HEK293 (cell line): ENCODE data around the gene CLASP2.

ENCODE experiments used
- CTCF ChIA-PET: fragments of 350-600 bp; formaldehyde crosslinking; extraction: SDS; loops from one replicate; lab custom pipeline; 2021; ENCODE audit warnings: antibody characterized with exemption; lab: Yijun Ruan, JAX
- POLR2A ChIA-PET: fragments of 300-600 bp; formaldehyde crosslinking; extraction: SDS; loops from one replicate; lab custom pipeline; 2020; ENCODE audit warnings: antibody characterized with exemption, inconsistent platforms; lab: Yijun Ruan, JAX
- H3K27ac ChIP-seq: fragments of 200-500 bp; sonication (Bioruptor generic); 2 replicates; pipeline ENCODE4 v1.5.1; 2014; ENCODE audit warnings: low read depth, low read length, control low read depth, inconsistent platforms; ENCODE audit errors: extremely low read depth
- H3K36me3 ChIP-seq, 2 experiments: fragments of 200-500 bp in 1 of 2; sonication (Bioruptor generic) in 1 of 2; 1 replicate in 1 of 2; 2 replicates in 1 of 2; pipeline ENCODE4 v1.5.1; 2014 to 2017; ENCODE audit warnings: inconsistent platforms in 2 of 2, low read length in 2 of 2; ENCODE audit not compliant: control insufficient read depth in 2 of 2, insufficient read depth in 1 of 2
- H3K4me1 ChIP-seq: fragments of 200-500 bp; sonication (Bioruptor generic); 2 replicates; pipeline ENCODE4 v1.5.1; 2014; ENCODE audit warnings: mild to moderate bottlenecking, low read length, inconsistent platforms; ENCODE audit not compliant: control insufficient read depth, insufficient read depth
- H3K4me3 ChIP-seq: 2 replicates; pipeline ENCODE4 v1.5.1; 2011; ENCODE audit warnings: low read depth, mild to moderate bottlenecking, control low read depth, low read length, moderate library complexity
- H3K9me3 ChIP-seq: fragments of 200-500 bp; sonication (Bioruptor generic); 2 replicates; pipeline ENCODE4 v1.5.1; 2014; ENCODE audit warnings: low read depth, low read length, inconsistent platforms; ENCODE audit not compliant: control insufficient read depth, insufficient read depth
- ATF2 ChIP-seq: fragments of 450-650 bp; formaldehyde crosslinking; IDR thresholded peaks from 2 replicates; pipeline ENCODE4 v1.5.1; 2016; ENCODE audit warnings: missing biosample characterization, missing genetic modification characterization, low read depth
- GLIS1 ChIP-seq: fragments of 450-650 bp; formaldehyde crosslinking; IDR thresholded peaks from 2 replicates; pipeline ENCODE4 v1.5.1; 2016; ENCODE audit warnings: missing biosample characterization, missing genetic modification characterization
- KLF16 ChIP-seq: fragments of 450-650 bp; formaldehyde crosslinking; IDR thresholded peaks from 2 replicates; pipeline ENCODE4 v1.5.1; 2017; ENCODE audit warnings: missing biosample characterization, missing genetic modification characterization
- PATZ1 ChIP-seq: fragments of 450-650 bp; formaldehyde crosslinking; IDR thresholded peaks from 2 replicates; pipeline ENCODE4 v1.5.1; 2016; ENCODE audit warnings: missing biosample characterization, missing genetic modification characterization
- TCF7L2 ChIP-seq: IDR thresholded peaks from 2 replicates; pipeline ENCODE4 v1.6.1; 2011; ENCODE audit warnings: low read depth, mild to moderate bottlenecking, inconsistent platforms, low read length, moderate library complexity, borderline replicate concordance
- ZBTB17 ChIP-seq: fragments of 450-650 bp; formaldehyde crosslinking; IDR thresholded peaks from 2 replicates; pipeline ENCODE4 v1.5.1; 2016; ENCODE audit warnings: missing biosample characterization, missing genetic modification characterization
- ZFHX2 ChIP-seq: fragments of 450-650 bp; formaldehyde crosslinking; conservative IDR thresholded peaks from 2 replicates; pipeline ENCODE4 v1.5.1; 2016; ENCODE audit warnings: missing biosample characterization, missing genetic modification characterization
- ZNF10 ChIP-seq: fragments of 450-650 bp; formaldehyde crosslinking; IDR thresholded peaks from 2 replicates; pipeline ENCODE4 v1.5.1; 2017; ENCODE audit warnings: missing biosample characterization, missing genetic modification characterization
- ZNF48 ChIP-seq: fragments of 450-650 bp; formaldehyde crosslinking; IDR thresholded peaks from 2 replicates; pipeline ENCODE4 v1.5.1; 2016; ENCODE audit warnings: missing biosample characterization, missing genetic modification characterization
- ZNF518A ChIP-seq: fragments of 450-650 bp; formaldehyde crosslinking; conservative IDR thresholded peaks from 2 replicates; pipeline ENCODE4 v1.5.1; 2016; ENCODE audit warnings: low read depth, missing biosample characterization, missing genetic modification characterization
- ZNF521 ChIP-seq: fragments of 450-650 bp; formaldehyde crosslinking; IDR thresholded peaks from 2 replicates; pipeline ENCODE4 v1.5.1; 2017; ENCODE audit warnings: missing biosample characterization, mild to moderate bottlenecking, missing genetic modification characterization
- ZNF544 ChIP-seq: fragments of 450-650 bp; formaldehyde crosslinking; IDR thresholded peaks from 2 replicates; pipeline ENCODE4 v1.5.0; 2017; ENCODE audit warnings: missing biosample characterization, missing genetic modification characterization
- ZNF548 ChIP-seq: fragments of 450-650 bp; formaldehyde crosslinking; IDR thresholded peaks from 2 replicates; pipeline ENCODE4 v1.5.1; 2016; ENCODE audit warnings: missing biosample characterization, missing genetic modification characterization
- ZNF600 ChIP-seq: fragments of 450-650 bp; formaldehyde crosslinking; IDR thresholded peaks from 2 replicates; pipeline ENCODE4 v1.5.1; 2016; ENCODE audit warnings: missing biosample characterization, missing genetic modification characterization
- ZNF670 ChIP-seq: fragments of 450-650 bp; formaldehyde crosslinking; IDR thresholded peaks from 2 replicates; pipeline ENCODE4 v1.5.1; 2016; ENCODE audit warnings: missing biosample characterization, missing genetic modification characterization, low read depth
- ZNF785 ChIP-seq: fragments of 450-650 bp; formaldehyde crosslinking; IDR thresholded peaks from 2 replicates; pipeline ENCODE4 v1.5.1; 2016; ENCODE audit warnings: missing biosample characterization, missing genetic modification characterization
- ZSCAN30 ChIP-seq: fragments of 450-650 bp; IDR thresholded peaks from 2 replicates; pipeline ENCODE4 v1.5.1; 2018; ENCODE audit warnings: missing biosample characterization, mild to moderate bottlenecking, missing genetic modification characterization, moderate library complexity

CLASP2 gene

GRCh38 chr3:33645060-33645647 lies 72.9 kb downstream of the CLASP2 start:
- ChIA-PET CTCF (interaction anchor here (0.7 to 1.5 kb wide), 3 partner anchors 9 to 142 kb away, joined by 3 to 8 read pairs (median 5); no protein-coding TSS in a partner anchor), POLR2A (interaction anchor here (2.5 kb wide), 1 partner anchor 14 kb away, joined by 16 read pairs; no protein-coding TSS in a partner anchor)
- TF ChIP-seq ZFHX2 (tag by site-specific recombination), result no peak
- TF ChIP-seq ATF2 (tag by site-specific recombination), result peak; percentile 88
- H3K9me3 ChIP-seq, result no peaks in the 10 kb centered on the region
- peak overlapping the region; percentile 57 for H3K4me3 ChIP-seq
- no peak overlapping the region for H3K27ac ChIP-seq
- no peaks in the 10 kb centered on the region for H3K4me1 ChIP-seq
- H3K36me3 ChIP-seq, result no peaks in the 10 kb centered on the region

GRCh38 chr3:33644582-33644981 lies 73.5 kb downstream of the CLASP2 start:
- POLR2A ChIA-PET, result interaction anchor here (0.6 to 2.5 kb wide), 2 partner anchors 14 to 106 kb away, joined by 6 to 16 read pairs; no protein-coding TSS in a partner anchor
- no peak overlapping the region for H3K27ac ChIP-seq
- CTCF ChIA-PET, result interaction anchor here (1.4 to 1.5 kb wide), 2 partner anchors 8 to 143 kb away, joined by 5 to 8 read pairs; no protein-coding TSS in a partner anchor
- TF ChIP-seq ZSCAN30 (tag by site-specific recombination) (no peak), ZNF670 (tag by site-specific recombination) (no peak), ZNF544 (no peak), ZNF10 (peak; percentile 58), ZNF48 (tag by site-specific recombination) (no peak), ZNF548 (no peak), ZNF600 (tag by site-specific recombination) (peak; percentile 26; the same call in 1 of the 2 replicates), ZNF521 (tag by site-specific recombination) (no peak), ZBTB17 (tag by site-specific recombination) (peak; percentile 90), GLIS1 (tag by site-specific recombination) (peak; percentile 51; the same call in 1 of the 2 replicates), ZNF785 (no peak), ZNF518A (tag by site-specific recombination) (no peak), TCF7L2 (no peak), PATZ1 (no peak), KLF16 (tag by site-specific recombination) (no peak)
- no peaks in the 10 kb centered on the region for H3K9me3 ChIP-seq
- no peaks in the 10 kb centered on the region for H3K36me3 ChIP-seq
- H3K4me3 ChIP-seq, result no peak overlapping the region
- H3K4me1 ChIP-seq, result no peaks in the 10 kb centered on the region
